Fibroblast of gingiva (primary cell): Measurements from ENCODE around the gene ST3GAL6.

Experiments
- DNase-seq: peaks from one replicate; pipeline ENCODE4 v3.0.0-alpha.2; 2011; ENCODE audit warnings: low read depth

The ST3GAL6 gene

DNA sequence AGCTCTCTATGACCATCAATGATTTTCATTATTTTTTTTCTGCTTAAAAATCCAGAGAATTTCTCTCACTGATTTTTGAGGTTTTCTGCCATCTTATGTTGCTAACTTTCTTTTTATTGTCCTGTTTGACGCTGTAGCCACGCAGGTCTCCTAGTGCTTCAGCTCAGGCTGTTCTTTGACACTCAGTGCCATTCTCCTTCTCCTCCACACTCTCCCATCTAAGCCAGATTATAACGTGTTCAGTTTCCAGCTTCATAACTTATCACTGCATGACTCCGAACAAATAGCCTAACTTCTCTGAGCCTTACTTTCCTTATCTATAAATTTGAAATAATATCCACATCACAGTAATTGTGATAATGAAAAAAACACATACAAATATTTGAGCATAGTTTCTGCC is 22.8 kb upstream of the ST3GAL6 start:
- DNase-seq, result no peak

- DNase-seq, result no peak
These were observed 21.9 kb upstream of the ST3GAL6 start for GRCh38 chr3:98741121-98741716.

- DNase-seq, result no peak
These were observed 20.1 kb upstream of the ST3GAL6 start for GRCh38 chr3:98743071-98743470.

DNA sequence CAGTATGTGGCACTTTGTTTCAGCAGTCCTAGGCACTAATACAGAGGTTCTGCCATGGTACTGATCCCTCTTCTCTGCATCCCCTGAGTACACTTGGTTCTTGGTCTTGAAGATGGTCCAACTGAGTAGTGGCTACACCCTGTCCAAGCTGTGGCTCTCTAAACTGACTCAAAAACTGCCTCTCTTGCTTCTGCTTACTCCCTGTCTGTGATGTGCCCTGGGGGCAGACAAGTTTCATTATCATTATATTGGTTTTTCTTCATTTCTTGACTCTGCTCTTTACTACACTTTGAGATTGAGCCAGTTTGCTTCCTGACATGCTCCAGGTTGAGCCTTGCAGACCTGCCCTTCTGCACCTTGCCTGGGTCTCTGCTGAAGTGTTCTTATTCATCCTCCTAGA is 18.9 kb upstream of the ST3GAL6 start:
- DNase-seq, result no peak

GRCh38 chr3:98745718-98746117 is 17.4 kb upstream of the ST3GAL6 start:
- no peak for DNase-seq

- no peak for DNase-seq
These were observed 17.0 kb upstream of the ST3GAL6 start for GRCh38 chr3:98746122-98746521.

DNA sequence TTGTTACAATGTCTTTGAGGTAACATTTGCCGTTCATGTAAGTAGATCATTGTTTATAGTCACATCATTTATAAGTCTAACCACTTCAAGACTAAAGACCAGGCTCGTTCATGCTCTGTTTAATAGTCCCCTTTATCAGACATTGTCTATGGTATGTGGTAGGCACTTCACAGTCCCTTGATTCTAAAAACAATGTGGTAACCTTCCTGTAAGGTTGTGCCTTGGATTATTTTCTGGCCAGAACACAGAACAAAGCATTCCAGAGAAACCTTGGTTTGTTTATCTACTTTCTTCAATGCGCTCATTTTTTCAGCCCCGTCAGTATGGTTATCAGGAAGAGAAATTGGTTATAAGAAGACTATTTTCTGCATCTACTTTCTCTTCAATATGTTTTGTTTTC is 16.3 kb upstream of the ST3GAL6 start:
- no peak for DNase-seq

DNA sequence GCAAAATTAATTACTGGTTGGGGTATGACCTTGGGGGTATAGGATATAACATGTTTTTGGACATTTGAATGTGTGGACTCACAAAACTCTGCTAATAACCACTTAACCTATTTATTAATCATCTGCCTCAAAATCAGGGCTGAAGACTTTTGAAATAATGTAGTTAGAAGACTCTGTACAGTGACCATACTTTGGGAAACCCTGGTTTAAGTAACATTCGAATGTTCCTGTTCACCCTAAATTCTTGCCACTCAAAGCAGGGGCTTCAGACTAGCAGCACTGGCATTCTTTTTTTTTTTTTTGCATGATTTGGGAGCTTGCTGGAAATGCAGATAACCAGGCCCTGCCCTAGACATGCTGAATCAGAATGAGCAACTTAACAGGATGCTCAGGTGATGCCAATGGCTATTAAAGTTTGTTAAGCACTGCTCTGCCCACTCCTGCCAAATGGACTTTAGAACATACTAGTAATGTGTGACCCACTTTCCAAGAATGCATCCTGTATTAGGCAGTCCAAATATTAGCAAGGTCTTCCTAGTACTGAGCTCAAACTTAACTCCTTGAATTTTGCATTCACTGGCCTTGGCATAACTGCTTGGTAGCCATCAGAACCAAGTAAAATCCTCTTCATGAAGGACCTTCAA is 12.7 kb upstream of the ST3GAL6 start:
- no peak for DNase-seq

DNA sequence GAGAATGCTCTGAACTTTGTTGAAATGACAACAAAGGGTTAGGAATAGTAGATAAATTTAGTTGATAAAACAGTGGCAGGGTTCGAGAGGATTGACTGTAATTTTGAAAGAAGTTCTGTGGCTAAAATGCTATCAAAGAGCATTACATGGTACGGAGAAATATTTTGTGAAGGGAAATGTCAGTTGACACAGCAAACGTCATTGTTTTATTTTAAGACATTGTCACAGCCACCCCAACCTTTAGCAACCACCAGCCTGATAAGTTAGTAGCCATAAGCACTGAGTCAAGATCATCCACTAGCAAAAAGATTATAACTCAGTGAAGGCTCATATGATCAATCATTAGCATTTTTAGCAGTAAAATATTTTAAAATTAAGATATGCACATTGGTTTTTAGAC is 8.7 kb upstream of the ST3GAL6 start:
- no peak for DNase-seq

GRCh38 chr3:98755601-98756000 is 7.5 kb upstream of the ST3GAL6 start:
- DNase-seq, result no peak

DNA sequence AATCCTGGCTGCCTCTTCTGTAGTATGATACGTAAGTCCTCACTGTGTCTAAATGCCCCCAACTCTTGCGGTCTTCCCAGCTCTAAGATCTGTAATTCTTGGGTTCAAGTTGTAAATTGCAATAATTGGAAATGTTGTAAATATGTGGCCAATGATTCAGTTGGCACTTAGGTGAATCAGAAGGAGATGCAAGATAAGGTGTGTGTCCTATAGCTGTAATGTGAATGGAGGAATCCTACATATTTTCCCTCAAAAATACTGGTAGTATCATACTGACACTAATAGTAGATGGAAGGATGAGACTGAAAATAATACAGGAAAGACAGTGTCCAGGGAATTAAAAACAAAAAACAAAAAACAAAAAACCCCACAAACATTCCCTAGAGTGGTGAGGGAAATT is 3.5 kb upstream of the ST3GAL6 start:
- no peak for DNase-seq

DNA sequence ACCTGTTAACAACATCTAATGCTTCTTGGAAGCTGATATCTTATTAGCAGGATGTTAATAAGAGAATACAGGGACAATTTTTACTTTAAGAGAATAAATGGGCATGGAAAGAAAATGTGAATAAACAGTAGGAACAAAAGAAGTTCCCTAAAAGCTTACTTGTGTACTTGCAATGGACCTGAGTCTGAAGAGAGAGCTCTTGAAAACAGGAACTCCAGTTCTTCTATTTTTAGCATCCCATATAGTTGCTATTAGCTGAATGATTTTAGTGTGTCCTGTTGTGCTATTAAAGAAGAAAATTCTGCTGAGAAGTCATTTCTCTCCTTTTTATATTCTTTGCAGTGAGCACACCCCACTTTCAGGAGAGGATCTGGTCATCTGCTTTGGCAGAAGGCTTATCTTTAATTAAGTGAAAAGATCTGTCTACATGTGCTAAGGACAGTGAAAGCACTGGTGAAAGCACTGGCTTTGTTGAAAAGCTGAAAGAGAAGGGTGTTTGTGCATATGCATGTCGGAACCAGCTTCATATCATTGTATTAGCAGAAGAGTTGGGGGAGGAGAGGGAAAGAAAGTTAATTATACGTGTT is 1.4 kb upstream of the ST3GAL6 start:
- DNase-seq, result no peak

- DNase-seq, result no peak
These were observed 779 bp downstream of the ST3GAL6 start for GRCh38 chr3:98763819-98764418.

- no peak for DNase-seq
These were observed 1.3 kb downstream of the ST3GAL6 start for GRCh38 chr3:98764472-98764884.

GRCh38 chr3:98765721-98766120 is 2.6 kb downstream of the ST3GAL6 start:
- DNase-seq, result no peak

- DNase-seq, result no peak
These were observed 3.8 kb downstream of the ST3GAL6 start for GRCh38 chr3:98766924-98767323.

DNA sequence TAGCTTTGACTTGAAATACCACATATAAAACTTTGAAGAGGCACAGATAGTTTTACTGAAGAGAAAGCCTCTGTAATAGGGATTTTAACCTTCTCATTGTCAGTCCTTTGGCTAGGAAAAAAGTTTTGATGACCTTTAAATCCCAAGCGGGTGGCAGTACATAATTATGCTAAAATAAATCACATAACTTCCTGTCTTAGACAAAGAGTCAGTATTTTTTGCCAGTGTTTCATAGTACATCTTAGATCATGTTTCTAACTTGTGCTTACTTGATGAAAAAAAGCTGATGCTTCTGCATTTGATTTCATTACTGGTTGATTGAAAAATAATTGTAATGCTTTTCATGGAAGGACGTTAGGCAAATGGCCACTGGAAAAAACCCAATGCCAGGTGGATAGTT is 5.8 kb downstream of the ST3GAL6 start:
- DNase-seq, result no peak

DNA sequence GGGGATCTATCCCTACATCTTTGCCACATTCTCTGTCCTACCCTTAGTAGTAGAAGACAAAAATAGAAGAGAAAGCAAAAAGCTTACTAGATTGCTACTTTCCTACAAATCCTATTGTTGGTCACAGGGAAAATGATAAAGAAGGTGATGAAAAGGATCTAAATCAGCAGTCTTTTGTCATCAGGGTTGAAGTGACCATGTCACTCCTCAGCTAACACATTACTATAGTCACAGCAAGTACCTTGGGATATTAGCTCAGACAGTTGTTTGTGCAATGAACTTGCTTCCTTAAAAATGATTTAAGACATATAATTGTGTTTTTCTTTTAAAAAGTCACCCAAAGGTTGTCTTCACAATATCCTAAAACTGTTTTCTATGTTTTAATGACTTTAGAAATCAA is 6.3 kb downstream of the ST3GAL6 start:
- no peak for DNase-seq

GRCh38 chr3:98770261-98771039 is 7.3 kb downstream of the ST3GAL6 start:
- DNase-seq, result no peak

DNA sequence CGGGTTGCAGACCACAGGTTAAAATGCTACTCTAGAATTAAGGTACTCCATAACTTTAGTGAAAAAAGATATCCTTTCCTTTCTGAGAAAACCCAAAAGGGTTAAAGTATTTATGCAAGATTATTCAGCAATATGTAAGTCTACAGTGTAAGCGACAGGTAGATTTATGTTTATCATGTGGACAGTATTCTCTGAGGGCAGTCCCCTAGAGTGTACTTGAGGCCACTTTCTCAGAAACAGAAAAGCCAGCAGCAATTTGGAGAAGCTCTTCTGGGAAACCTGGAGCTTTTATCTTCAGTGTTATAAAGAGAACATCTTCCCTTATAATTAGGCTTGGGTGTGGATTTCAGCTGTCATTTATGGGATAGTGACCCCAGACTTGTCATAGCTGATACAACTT is 8.9 kb downstream of the ST3GAL6 start:
- DNase-seq, result no peak

GRCh38 chr3:98775459-98776139 is 12.5 kb downstream of the ST3GAL6 start:
- DNase-seq, result no peak

GRCh38 chr3:98776140-98776493 is 13.0 kb downstream of the ST3GAL6 start:
- no peak for DNase-seq
